GM12873 (cell line): ENCODE results near the gene ALDOA.

ENCODE experiments used
- TF ChIP-seq, protein P1 (sequence below): IDR thresholded peaks from 2 replicates; pipeline ENCODE4 v1.5.1; 2012; ENCODE audit warnings: low read depth, mild to moderate bottlenecking, moderate library complexity, low read length, control low read depth; ENCODE audit not compliant: insufficient read depth; ENCODE audit errors: missing control alignments

Gene ALDOA

DNA sequence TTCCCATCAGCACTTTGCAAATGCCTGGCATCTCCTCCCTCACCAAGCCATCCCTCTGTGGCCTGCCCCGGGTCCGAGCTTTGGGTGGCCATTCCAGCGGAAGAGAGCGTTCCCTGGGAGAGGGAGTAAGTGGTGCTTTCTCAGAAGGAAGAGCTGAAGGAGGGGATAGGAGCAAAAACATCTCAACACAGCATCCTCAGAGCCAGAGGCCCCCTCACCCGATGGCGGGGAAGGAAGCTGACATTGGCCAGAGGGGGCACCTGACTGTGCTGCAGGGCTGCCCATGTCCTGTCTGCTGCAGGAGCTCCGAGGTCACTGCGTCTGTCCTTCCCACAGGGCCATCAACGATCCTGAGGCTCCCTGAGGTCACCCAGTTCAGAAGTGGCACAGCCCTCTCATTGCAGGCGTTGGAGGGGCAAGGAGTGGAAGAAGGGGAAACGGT, 34.1 kb upstream of the ALDOA start:
- TF ChIP-seq, protein P1, sequence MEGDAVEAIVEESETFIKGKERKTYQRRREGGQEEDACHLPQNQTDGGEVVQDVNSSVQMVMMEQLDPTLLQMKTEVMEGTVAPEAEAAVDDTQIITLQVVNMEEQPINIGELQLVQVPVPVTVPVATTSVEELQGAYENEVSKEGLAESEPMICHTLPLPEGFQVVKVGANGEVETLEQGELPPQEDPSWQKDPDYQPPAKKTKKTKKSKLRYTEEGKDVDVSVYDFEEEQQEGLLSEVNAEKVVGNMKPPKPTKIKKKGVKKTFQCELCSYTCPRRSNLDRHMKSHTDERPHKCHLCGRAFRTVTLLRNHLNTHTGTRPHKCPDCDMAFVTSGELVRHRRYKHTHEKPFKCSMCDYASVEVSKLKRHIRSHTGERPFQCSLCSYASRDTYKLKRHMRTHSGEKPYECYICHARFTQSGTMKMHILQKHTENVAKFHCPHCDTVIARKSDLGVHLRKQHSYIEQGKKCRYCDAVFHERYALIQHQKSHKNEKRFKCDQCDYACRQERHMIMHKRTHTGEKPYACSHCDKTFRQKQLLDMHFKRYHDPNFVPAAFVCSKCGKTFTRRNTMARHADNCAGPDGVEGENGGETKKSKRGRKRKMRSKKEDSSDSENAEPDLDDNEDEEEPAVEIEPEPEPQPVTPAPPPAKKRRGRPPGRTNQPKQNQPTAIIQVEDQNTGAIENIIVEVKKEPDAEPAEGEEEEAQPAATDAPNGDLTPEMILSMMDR = no peak

DNA sequence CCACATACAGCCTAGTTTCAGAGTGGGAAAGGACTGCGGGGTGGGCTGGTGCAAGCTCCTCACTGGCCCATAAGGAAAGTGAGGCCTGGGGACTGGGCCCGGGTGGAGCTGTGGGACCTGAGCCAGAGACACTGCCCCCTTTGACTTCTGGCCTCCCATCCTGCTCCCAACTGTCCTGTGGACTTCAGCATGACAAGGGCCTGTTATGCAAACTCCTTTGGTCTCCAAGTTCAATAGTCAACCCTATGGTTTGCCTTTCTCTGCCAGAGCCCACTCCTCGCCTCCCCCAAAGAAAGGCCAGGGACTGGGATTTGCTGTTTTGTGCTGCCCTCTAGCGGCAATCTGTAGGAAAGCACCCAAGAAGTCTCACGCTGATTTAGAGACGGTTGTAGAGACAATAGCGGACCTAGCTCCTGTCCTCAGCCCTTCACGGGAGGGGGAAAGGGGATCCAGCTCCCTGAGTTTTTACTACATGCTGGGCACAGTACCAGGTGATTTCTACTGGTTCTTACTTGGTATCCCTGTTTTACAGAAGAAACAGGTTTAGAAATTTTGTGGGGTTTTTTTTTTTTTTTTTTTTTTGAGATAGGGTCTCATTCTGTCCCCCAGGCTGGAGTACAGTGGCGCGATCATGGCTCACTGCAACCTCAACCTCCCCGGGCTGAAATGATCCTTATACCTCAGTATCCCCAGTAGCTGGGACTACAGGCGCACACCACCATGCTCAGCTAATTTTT, 33.3 kb upstream of the ALDOA start:
- TF ChIP-seq, protein P1 = peak; percentile 85

DNA sequence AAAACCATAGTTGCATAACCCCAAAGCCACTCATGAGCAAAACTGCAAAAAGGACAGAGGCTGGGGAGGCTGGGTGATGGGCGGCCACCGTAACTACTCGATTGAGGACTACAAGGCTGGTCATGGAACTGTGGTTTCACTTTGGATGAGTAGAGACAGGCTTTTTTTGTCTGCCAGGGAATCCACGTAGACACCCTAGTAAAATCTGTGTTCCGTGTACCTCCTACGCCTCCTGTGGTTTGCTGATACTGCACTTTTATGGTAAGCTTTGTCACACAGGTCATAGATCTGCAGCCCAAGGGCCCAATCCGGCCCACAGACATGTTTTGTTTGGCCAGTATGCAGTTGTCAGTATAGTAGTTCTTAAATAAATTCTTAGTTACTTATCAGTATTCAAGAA, 32.3 kb upstream of the ALDOA start:
- TF ChIP-seq, protein P1 = no peak

DNA sequence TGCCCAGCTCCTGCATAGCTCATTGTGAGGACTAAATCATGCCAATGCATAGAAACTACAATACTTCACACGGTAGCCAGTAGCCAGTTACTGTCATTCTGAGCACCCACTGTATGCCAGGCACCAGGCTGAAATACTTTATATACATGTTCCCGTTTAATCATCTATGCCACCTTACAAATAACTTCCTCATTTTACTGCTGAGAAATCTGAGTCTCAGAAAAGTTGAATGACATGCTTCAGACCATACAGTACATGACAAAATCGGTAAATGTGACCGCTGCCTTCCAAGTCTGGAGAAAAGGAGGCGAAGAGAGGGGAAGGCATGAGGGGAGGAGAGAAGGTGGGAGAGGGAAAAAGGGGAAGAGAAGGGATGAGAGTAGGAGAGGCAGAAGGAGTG, 25.3 kb upstream of the ALDOA start:
- TF ChIP-seq, protein P1 = no peak

DNA sequence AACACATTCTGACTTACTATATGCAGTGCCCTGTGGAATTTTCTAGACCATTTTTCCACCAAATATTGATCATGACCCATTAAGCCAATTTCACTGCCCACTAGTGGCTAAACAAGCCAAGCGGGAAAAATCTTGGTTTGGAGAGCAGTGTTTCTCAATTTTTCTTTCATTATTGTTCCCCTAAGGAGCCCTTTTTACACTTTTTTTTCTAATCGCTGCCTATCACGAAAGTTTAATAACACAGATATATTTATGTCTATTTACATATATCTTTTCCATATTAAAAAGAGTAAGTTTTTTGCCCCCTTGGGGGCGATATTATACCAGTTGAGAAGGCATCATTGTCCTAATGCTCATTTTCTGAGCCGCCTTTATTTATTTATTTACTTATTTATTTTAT, 23.7 kb upstream of the ALDOA start:
- TF ChIP-seq, protein P1 = peak; percentile 27

DNA sequence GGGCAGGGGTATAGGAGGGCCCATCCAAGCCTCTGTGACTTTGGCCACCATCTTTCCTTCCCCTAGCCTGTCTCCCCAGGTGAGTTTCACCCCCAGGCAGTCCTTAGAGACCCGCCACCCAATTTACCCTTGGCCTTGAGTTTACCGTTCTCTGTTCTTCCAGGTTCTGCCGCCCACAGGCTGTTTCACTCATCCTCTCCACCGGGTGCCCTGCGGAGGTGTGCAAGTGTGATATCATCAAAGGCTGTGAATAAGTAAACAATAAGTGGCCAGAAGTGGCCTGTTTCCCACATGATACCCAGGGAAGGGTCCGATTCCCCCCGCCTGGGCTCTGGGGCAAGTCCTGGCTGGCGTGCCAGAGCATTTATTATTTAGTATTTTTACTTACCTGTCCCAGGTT, 19.4 kb upstream of the ALDOA start:
- TF ChIP-seq, protein P1 = no peak

GRCh38 chr16:30046588-30046987, 19.0 kb upstream of the ALDOA start:
- TF ChIP-seq, protein P1 = no peak
